Measurements from ENCODE around the gene DLEC1.

- TF ChIP-seq YY1 (IDR thresholded peaks at IDR 0.05; ENCODE audit: insufficient read depth, insufficient read length) (no peak), SUZ12 (IDR thresholded peaks at IDR 0.05; ENCODE audit: extremely low read depth, insufficient read depth, insufficient read length) (no peak)
These were observed 131.7 kb downstream of the DLEC1 start for GRCh38 chr3:38170722-38171121.

Measured in NT2/D1 (cell line).